H1 (cell line): ENCODE data around the gene PABPC4L. TPM values are rescaled to one million over a fixed set of nuclear protein-coding genes. Genes with fewer than 3 reads are reported as not detected.

ENCODE experiments used
- BRCA1 ChIP-seq: IDR thresholded peaks from 2 replicates; pipeline ENCODE4 v1.6.1; 2012; ENCODE audit warnings: low read depth, low read length, improper control_type of control experiment
- CREB1 ChIP-seq: IDR thresholded peaks from 2 replicates; pipeline ENCODE4 v1.6.1; 2012; ENCODE audit warnings: inconsistent platforms
- HDAC6 ChIP-seq: IDR thresholded peaks from one replicate; pipeline ENCODE4 v1.7.1; 2012; ENCODE audit warnings: low read depth, mild to moderate bottlenecking, inconsistent platforms, low read length, moderate library complexity
- JUN ChIP-seq: IDR thresholded peaks from 2 replicates; pipeline ENCODE4 v1.6.1; 2011; ENCODE audit warnings: low read depth, mild to moderate bottlenecking, improper control_type of control experiment, low read length
- RAD21 ChIP-seq, 2 experiments: IDR thresholded peaks in 1 of 2; conservative IDR thresholded peaks in 1 of 2; 2 replicates each; pipeline ENCODE4 v1.6.1; 2011; ENCODE audit warnings: low read depth in 2 of 2, low read length in 2 of 2, improper control_type of control experiment in 1 of 2, inconsistent platforms in 1 of 2, mild to moderate bottlenecking in 1 of 2, moderate library complexity in 1 of 2
- YY1 ChIP-seq: IDR thresholded peaks from 2 replicates; pipeline ENCODE4 v1.6.1; 2011; ENCODE audit warnings: low read depth, mild to moderate bottlenecking, low read length
- polyA plus RNA-seq, 7 experiments: library from polyadenylated mRNA; depleted of rRNA in 3 of 7; stranded (reverse) in 5 of 7; unstranded in 2 of 7; fragments of >200 nt in 5 of 7; fragments of 200-250 nt in 2 of 7; gene quantifications; 1 replicate in 5 of 7; 2 replicates in 1 of 7; 4 replicates in 1 of 7; pipeline versions ENCODE4 v1.2.1 to v1.2.3, GENCODE V29; 2011 to 2013; ENCODE audit warnings: missing spikeins in 2 of 7, mixed read lengths in 2 of 7
- total RNA-seq: library from RNA; stranded (reverse); fragmentation: NEBNext Ultra II Directional; extraction: Animal tissue kit (Norgen Biotek cat#: 25700); gene quantifications from 2 replicates; pipeline ENCODE4 v1.2.1, GENCODE V29; 2021

The PABPC4L gene
- total and polyA plus RNA-seq, 2 of the 8 experiments (the other 6 are each of a cell fraction or from before 2014, with no cell fraction given): 0.51 to 4.2 TPM

GRCh38 chr4:134200811-134201215 lies 776 bp downstream of the PABPC4L start (continued):
- TF ChIP-seq YY1: no peak
- TF ChIP-seq JUN: no peak
- TF ChIP-seq HDAC6: no peak
- TF ChIP-seq BRCA1: no peak
- no peak for TF ChIP-seq RAD21 (IDR thresholded peaks at IDR 0.05 in 1 of 2, conservative IDR thresholded peaks at IDR 0.05 in 1 of 2; ENCODE audit: low read depth in 2 of 2, low read length in 2 of 2)
- TF ChIP-seq CREB1: no peak
